Measurements from ENCODE around the gene GAPDH. TPM values are rescaled to one million over a fixed set of nuclear protein-coding genes. Genes with fewer than 3 reads are reported as not detected.
A peak's percentile ranks its signal among the peaks of the same experiment; 100 is the strongest.
"Not testable (repeated sequence)": the region's sequence is repeated elsewhere in the genome, so short reads cannot be mapped to it uniquely, and the experiment has no call there.

Gene GAPDH
- total RNA-seq, 1 donor from 2014 or later: 1,775 TPM

- Mint-ChIP-seq H3K4me3 (ENCODE audit: unreplicated experiment) (peak overlapping the region; percentile 84), H3K9me3 (ENCODE audit: unreplicated experiment) (no peaks in the 10 kb centered on the region), H3K4me1 (ENCODE audit: unreplicated experiment) (peaks cover 58% of the 10 kb centered on the region), H3K27me3 (ENCODE audit: unreplicated experiment) (no peaks in the 10 kb centered on the region), H3K36me3 (ENCODE audit: unreplicated experiment) (peaks cover 4% of the 10 kb centered on the region), H3K27ac (ENCODE audit: unreplicated experiment) (peak overlapping the region; percentile 96)
- TF ChIP-seq, protein P1, sequence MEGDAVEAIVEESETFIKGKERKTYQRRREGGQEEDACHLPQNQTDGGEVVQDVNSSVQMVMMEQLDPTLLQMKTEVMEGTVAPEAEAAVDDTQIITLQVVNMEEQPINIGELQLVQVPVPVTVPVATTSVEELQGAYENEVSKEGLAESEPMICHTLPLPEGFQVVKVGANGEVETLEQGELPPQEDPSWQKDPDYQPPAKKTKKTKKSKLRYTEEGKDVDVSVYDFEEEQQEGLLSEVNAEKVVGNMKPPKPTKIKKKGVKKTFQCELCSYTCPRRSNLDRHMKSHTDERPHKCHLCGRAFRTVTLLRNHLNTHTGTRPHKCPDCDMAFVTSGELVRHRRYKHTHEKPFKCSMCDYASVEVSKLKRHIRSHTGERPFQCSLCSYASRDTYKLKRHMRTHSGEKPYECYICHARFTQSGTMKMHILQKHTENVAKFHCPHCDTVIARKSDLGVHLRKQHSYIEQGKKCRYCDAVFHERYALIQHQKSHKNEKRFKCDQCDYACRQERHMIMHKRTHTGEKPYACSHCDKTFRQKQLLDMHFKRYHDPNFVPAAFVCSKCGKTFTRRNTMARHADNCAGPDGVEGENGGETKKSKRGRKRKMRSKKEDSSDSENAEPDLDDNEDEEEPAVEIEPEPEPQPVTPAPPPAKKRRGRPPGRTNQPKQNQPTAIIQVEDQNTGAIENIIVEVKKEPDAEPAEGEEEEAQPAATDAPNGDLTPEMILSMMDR (IDR thresholded peaks at IDR 0.05): no peak
- no peak for DNase-seq (ENCODE audit: extremely low spot score, unreplicated experiment)
Observed at GRCh38 chr12:6553051-6553868, 18.9 kb downstream of the GAPDH start.

DNA sequence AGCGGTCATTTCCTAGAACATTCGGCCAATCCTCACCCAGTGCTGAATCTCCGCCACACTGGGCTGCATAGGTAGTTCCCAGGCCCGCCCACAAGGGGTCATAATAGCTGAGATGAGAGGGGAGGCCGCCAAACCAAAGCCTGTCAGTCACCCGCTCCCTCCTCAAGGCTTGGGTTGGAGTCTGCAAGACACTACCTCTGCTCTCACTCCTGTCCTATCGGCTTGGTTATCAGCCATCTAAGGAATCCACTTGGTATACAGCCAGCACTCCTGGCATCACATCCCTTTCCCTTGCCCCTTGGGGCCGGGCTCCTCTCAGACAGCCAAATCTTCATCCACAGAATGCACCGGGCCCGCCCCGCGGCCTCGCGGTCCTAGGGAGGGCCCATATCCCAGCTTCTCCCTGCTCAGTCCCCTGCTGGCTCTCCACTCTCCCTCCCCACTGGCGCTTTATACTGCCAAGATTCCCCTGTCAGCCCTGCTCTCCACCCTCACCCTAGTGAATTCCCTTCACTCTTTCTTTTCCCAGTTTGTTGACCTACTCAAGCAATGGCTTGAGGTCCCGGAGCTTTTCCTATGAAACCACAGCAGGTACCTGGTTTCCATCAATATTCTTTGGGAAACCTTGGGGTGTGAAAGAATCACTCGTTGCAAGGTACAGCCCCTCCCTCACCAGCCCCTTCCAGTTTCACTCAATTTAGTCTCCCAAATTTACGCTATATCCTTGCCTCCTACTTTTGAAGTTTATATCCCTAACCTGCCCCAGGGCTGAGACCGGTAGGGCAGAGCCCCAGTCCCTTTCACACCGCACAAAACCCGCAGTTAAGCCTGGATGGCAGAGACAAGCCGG lies 20.1 kb downstream of the GAPDH start:
- H3K36me3 Mint-ChIP-seq (ENCODE audit: unreplicated experiment): peaks cover 3% of the 10 kb centered on the region
- H3K27ac Mint-ChIP-seq (ENCODE audit: unreplicated experiment): peak overlapping the region; percentile 96
- H3K4me3 Mint-ChIP-seq (ENCODE audit: unreplicated experiment): peak overlapping the region; percentile 84
- no peaks in the 10 kb centered on the region for H3K27me3 Mint-ChIP-seq (ENCODE audit: unreplicated experiment)
- TF ChIP-seq, protein P1 (IDR thresholded peaks at IDR 0.05): peak; percentile 64
- H3K4me1 Mint-ChIP-seq (ENCODE audit: unreplicated experiment): peaks cover 47% of the 10 kb centered on the region
- DNase-seq (ENCODE audit: extremely low spot score, unreplicated experiment): peak; percentile 92
- H3K9me3 Mint-ChIP-seq (ENCODE audit: unreplicated experiment): no peaks in the 10 kb centered on the region

DNA sequence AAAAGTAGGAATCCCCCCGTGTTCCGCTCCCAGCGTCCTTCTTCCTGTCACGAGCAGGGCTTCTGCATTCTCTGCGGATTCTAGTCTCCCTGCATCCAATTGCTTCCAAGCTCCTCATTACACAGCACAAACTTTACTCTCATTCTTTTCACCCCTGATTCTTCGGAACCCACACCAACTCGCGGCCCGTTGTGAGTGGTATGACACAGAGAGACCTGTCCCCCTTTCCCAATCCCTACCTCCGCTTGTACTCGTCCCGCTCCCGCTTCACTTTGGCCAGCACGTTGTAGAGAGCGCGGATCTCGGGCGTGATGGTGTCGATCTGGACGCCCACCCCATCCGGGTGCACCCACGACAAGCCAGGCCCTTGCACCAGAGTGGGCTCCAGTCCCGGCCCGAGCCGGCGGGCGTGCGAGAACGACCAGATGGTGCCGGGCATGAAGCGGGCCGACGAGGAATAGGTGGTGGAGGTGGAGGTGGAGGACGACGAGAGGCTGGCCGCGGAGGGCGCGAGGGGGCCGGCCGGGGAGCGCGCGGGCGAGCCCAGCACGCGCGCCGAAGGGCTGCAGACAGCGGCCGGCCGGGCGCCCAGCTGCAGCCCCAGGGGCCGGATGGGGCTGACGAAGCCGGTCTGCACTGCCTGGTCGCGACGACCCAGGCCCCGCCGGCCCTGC lies 20.8 kb downstream of the GAPDH start:
- Mint-ChIP-seq H3K36me3 (ENCODE audit: unreplicated experiment) (peaks cover 10% of the 10 kb centered on the region), H3K4me3 (ENCODE audit: unreplicated experiment) (peak overlapping the region; percentile 84), H3K9me3 (ENCODE audit: unreplicated experiment) (no peaks in the 10 kb centered on the region), H3K27ac (ENCODE audit: unreplicated experiment) (peak overlapping the region; percentile 96), H3K27me3 (ENCODE audit: unreplicated experiment) (no peaks in the 10 kb centered on the region), H3K4me1 (ENCODE audit: unreplicated experiment) (peaks cover 49% of the 10 kb centered on the region)
- TF ChIP-seq, protein P1 (IDR thresholded peaks at IDR 0.05): no peak
- DNase-seq (ENCODE audit: extremely low spot score, unreplicated experiment): no peak

GRCh38 chr12:6556496-6556817 lies 22.1 kb downstream of the GAPDH start:
- Mint-ChIP-seq H3K36me3 (ENCODE audit: unreplicated experiment) (peaks cover 15% of the 10 kb centered on the region), H3K27ac (ENCODE audit: unreplicated experiment) (peak overlapping the region; percentile 67), H3K4me1 (ENCODE audit: unreplicated experiment) (peaks cover 41% of the 10 kb centered on the region), H3K4me3 (ENCODE audit: unreplicated experiment) (peak overlapping the region; percentile 79)
- H3K9me3 Mint-ChIP-seq (ENCODE audit: unreplicated experiment); H3K27me3 Mint-ChIP-seq (ENCODE audit: unreplicated experiment); DNase-seq (ENCODE audit: extremely low spot score, unreplicated experiment): not testable (repeated sequence)

DNA sequence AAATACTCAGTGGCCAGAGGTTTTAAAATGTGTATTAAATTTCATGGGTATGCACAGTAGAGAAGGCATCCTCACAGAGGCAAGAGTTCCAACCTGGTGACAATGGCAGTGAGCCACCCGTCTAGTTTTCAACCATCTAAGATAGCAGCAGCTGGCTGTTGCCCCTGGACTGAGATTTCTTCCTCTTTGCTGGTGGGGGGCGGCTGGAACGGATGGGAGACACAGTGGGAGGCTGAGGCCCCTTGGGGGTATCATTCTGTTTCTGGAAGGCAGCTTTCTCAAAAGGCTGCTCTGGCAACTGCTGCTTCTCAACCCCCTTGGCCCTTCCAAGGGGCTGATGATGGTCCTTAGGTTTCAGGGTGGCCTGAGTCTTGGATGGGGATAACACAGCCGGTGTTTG lies 22.5 kb downstream of the GAPDH start:
- TF ChIP-seq, protein P1 (IDR thresholded peaks at IDR 0.05): no peak
- H3K27me3 Mint-ChIP-seq (ENCODE audit: unreplicated experiment): no peaks in the 10 kb centered on the region
- peaks cover 15% of the 10 kb centered on the region for H3K36me3 Mint-ChIP-seq (ENCODE audit: unreplicated experiment)
- H3K27ac Mint-ChIP-seq (ENCODE audit: unreplicated experiment): no peak overlapping the region
- H3K4me1 Mint-ChIP-seq (ENCODE audit: unreplicated experiment): peaks cover 37% of the 10 kb centered on the region
- H3K9me3 Mint-ChIP-seq (ENCODE audit: unreplicated experiment): no peaks in the 10 kb centered on the region
- H3K4me3 Mint-ChIP-seq (ENCODE audit: unreplicated experiment): no peak overlapping the region
- no peak for DNase-seq (ENCODE audit: extremely low spot score, unreplicated experiment)
